Mesenchymal stem cell (in vitro differentiated cells and primary cell): ENCODE results near the gene EYA2.
A peak's percentile ranks its signal among the peaks of the same experiment; 100 is the strongest.

Experiments used
- DNase-seq: peaks from one replicate; pipeline ENCODE4 v3.0.0-alpha.2; 2013
- H2AFZ ChIP-seq: one replicate; pipeline ENCODE4 v1.6.1; 2013; ENCODE audit warnings: low read depth, mild to moderate bottlenecking, control low read depth, inconsistent platforms, low read length, moderate library complexity
- H2AK5ac ChIP-seq: 2 replicates; pipeline ENCODE4 v1.6.1; 2013; ENCODE audit warnings: low read length, moderate library complexity, mild to moderate bottlenecking, inconsistent platforms; ENCODE audit not compliant: severe bottlenecking
- H2BK120ac ChIP-seq: one replicate; pipeline ENCODE4 v1.6.1; 2013; ENCODE audit warnings: low read depth, mild to moderate bottlenecking, inconsistent platforms, low read length, moderate library complexity
- H2BK12ac ChIP-seq, 2 experiments: one replicate each; pipeline ENCODE4 v1.6.1; 2013; ENCODE audit warnings: inconsistent platforms in 2 of 2, low read length in 2 of 2, mild to moderate bottlenecking in 2 of 2, moderate library complexity in 2 of 2, control low read depth in 1 of 2
- H2BK15ac ChIP-seq: one replicate; pipeline ENCODE4 v1.6.1; 2013; ENCODE audit warnings: mild to moderate bottlenecking, low read depth, inconsistent platforms; ENCODE audit not compliant: poor library complexity, severe bottlenecking
- H2BK5ac ChIP-seq: 2 replicates; pipeline ENCODE4 v1.6.1; 2013; ENCODE audit warnings: low read depth, mild to moderate bottlenecking, low read length, control low read depth, inconsistent platforms; ENCODE audit not compliant: poor library complexity, severe bottlenecking
- H3K14ac ChIP-seq, 2 experiments: one replicate each; pipeline ENCODE4 v1.6.1; 2013; ENCODE audit warnings: inconsistent platforms in 2 of 2, low read length in 2 of 2, control low read depth in 1 of 2, mild to moderate bottlenecking in 1 of 2, moderate library complexity in 1 of 2
- H3K18ac ChIP-seq, 2 experiments: one replicate each; pipeline ENCODE4 v1.6.1; 2013; ENCODE audit warnings: inconsistent platforms in 2 of 2, low read length in 2 of 2, control low read depth in 1 of 2, low read depth in 1 of 2, mild to moderate bottlenecking in 1 of 2
- H3K23ac ChIP-seq, 2 experiments: one replicate each; pipeline ENCODE4 v1.6.1; 2013; ENCODE audit warnings: inconsistent platforms in 2 of 2, low read length in 2 of 2, mild to moderate bottlenecking in 2 of 2, moderate library complexity in 2 of 2, control low read depth in 1 of 2
- H3K27ac ChIP-seq: 2 replicates; pipeline ENCODE4 v1.5.1; 2013; ENCODE audit warnings: mild to moderate bottlenecking, moderate library complexity, low read length, control low read depth, inconsistent platforms; ENCODE audit not compliant: poor library complexity, severe bottlenecking
- H3K27me3 ChIP-seq, 2 experiments: 2 replicates each; pipeline versions ENCODE4 v1.6.1 to v1.7.0; 2013; ENCODE audit warnings: low read length in 2 of 2, mild to moderate bottlenecking in 2 of 2, moderate library complexity in 2 of 2, control low read depth in 1 of 2, inconsistent platforms in 1 of 2; ENCODE audit not compliant: control insufficient read depth in 1 of 2, insufficient read depth in 1 of 2
- H3K36me3 ChIP-seq, 2 experiments: 2 replicates each; pipeline versions ENCODE4 v1.6.1 to v1.7.0; 2013; ENCODE audit warnings: low read length in 2 of 2, control low read depth in 1 of 2, inconsistent platforms in 1 of 2, low read depth in 1 of 2, mild to moderate bottlenecking in 1 of 2; ENCODE audit not compliant: insufficient read depth in 2 of 2, control insufficient read depth in 1 of 2
- H3K4ac ChIP-seq, 2 experiments: one replicate each; pipeline ENCODE4 v1.6.1; 2013; ENCODE audit warnings: inconsistent platforms in 2 of 2, low read length in 2 of 2, mild to moderate bottlenecking in 2 of 2, moderate library complexity in 2 of 2, control low read depth in 1 of 2, low read depth in 1 of 2
- H3K4me1 ChIP-seq: 2 replicates; pipeline ENCODE4 v1.6.1; 2013; ENCODE audit warnings: low read depth, low read length, control low read depth; ENCODE audit not compliant: control insufficient read depth, insufficient read depth
- H3K4me2 ChIP-seq: 2 replicates; pipeline ENCODE4 v1.6.1; 2013; ENCODE audit warnings: low read length, mild to moderate bottlenecking, inconsistent platforms; ENCODE audit not compliant: poor library complexity, severe bottlenecking
- H3K4me3 ChIP-seq, 2 experiments: 2 replicates each; pipeline versions ENCODE4 v1.5.1 to v1.7.0; 2013; ENCODE audit warnings: low read length in 2 of 2, mild to moderate bottlenecking in 2 of 2, control low read depth in 1 of 2, low read depth in 1 of 2; ENCODE audit not compliant: insufficient read depth in 1 of 2
- H3K79me1 ChIP-seq: replicated peaks from 2 replicates; pipeline ENCODE4 v1.6.1; 2013; ENCODE audit warnings: mild to moderate bottlenecking, control low read depth, low read length, inconsistent platforms; ENCODE audit not compliant: poor library complexity, severe bottlenecking
- H3K9ac ChIP-seq: 2 replicates; pipeline ENCODE4 v1.7.0; 2013; ENCODE audit warnings: mild to moderate bottlenecking, low read length, moderate library complexity
- H3K9me3 ChIP-seq: 2 replicates; pipeline ENCODE4 v1.7.0; 2013; ENCODE audit warnings: mild to moderate bottlenecking, low read length; ENCODE audit not compliant: control insufficient read depth
- H4K8ac ChIP-seq: one replicate; pipeline ENCODE4 v1.6.1; 2013; ENCODE audit warnings: inconsistent platforms, mild to moderate bottlenecking, low read length, moderate library complexity
- H4K91ac ChIP-seq: one replicate; pipeline ENCODE4 v1.6.1; 2013; ENCODE audit warnings: mild to moderate bottlenecking, low read length, inconsistent platforms
- WGBS: methylation state at CpG from one replicate; pipeline ENCODE4 v1.1.7; 2013; ENCODE audit warnings: mixed read lengths; 5-methylcytosine and 5-hydroxymethylcytosine counted together

The EYA2 gene

GRCh38 chr20:47062226-47062890 lies 167.7 kb downstream of the EYA2 start:
- Histone ChIP-seq H4K8ac (no peak overlapping the region), H3K4ac (no peak overlapping the region), H3K79me1 (no peaks in the 10 kb centered on the region), H3K27ac (no peak overlapping the region), H2BK15ac (no peak overlapping the region), H3K9ac (no peak overlapping the region), H2BK12ac (no peak overlapping the region), H3K23ac (no peak overlapping the region), H2BK120ac (no peak overlapping the region), H3K14ac (no peak overlapping the region), H4K91ac (no peak overlapping the region), H2AFZ (no peak overlapping the region), H3K18ac (no peak overlapping the region), H3K27me3 (peaks cover 0 to 2% of the 10 kb centered on the region in 2 experiments), H3K9me3 (peaks cover 19% of the 10 kb centered on the region), H2BK5ac (no peak overlapping the region), H3K4me3 (no peak overlapping the region), H2AK5ac (no peak overlapping the region), H3K4me2 (no peak overlapping the region), H3K4me1 (no peaks in the 10 kb centered on the region), H3K36me3 (no peaks in the 10 kb centered on the region)
- DNase-seq = no peak
- 85% methylated on average over 14 of the region's 14 CpGs for WGBS

- Histone ChIP-seq H3K4me3 (no peak overlapping the region), H3K4me1 (no peaks in the 10 kb centered on the region), H4K91ac (no peak overlapping the region), H3K27ac (no peak overlapping the region), H4K8ac (no peak overlapping the region), H3K9ac (no peak overlapping the region), H3K4me2 (no peak overlapping the region), H2AK5ac (no peak overlapping the region), H3K18ac (no peak overlapping the region), H3K79me1 (no peaks in the 10 kb centered on the region), H2BK120ac (no peak overlapping the region), H2BK5ac (no peak overlapping the region), H3K9me3 (peaks cover 28% of the 10 kb centered on the region), H3K27me3 (no peaks in the 10 kb centered on the region), H2BK15ac (no peak overlapping the region), H3K23ac (no peak overlapping the region), H3K14ac (no peak overlapping the region), H3K4ac (no peak overlapping the region), H2AFZ (no peak overlapping the region), H2BK12ac (no peak overlapping the region), H3K36me3 (no peaks in the 10 kb centered on the region)
- DNase-seq = no peak
- 46% methylated on average over 1 of the region's 2 CpGs for WGBS
Measured at GRCh38 chr20:47063407-47063806, 168.8 kb downstream of the EYA2 start.

DNA sequence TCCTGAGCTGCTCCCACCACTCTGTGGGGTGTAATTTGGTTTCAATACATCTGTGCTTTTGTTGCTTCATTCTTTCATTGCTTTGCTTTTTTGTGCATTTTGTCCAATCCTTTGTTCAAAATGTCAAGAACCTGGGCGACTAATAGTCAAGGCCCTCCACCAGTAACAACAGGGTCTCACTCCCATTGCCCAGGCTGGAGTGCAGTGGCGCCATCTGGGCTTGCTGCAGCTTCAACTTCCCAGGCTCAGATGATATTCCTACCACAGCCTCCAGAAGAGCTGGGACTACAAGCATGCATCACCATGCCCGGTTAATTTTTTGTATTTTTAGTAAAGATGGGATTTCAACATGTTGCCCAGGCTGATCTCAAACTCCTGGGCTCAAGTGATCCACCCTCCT lies 169.2 kb downstream of the EYA2 start:
- no peak for DNase-seq
- Histone ChIP-seq H3K79me1 (no peaks in the 10 kb centered on the region), H3K27me3 (no peaks in the 10 kb centered on the region), H3K9me3 (peaks cover 32% of the 10 kb centered on the region), H3K36me3 (no peaks in the 10 kb centered on the region), H4K91ac (no peak overlapping the region), H2BK12ac (no peak overlapping the region), H2BK120ac (no peak overlapping the region), H3K4me2 (no peak overlapping the region), H3K18ac (no peak overlapping the region), H3K9ac (no peak overlapping the region), H3K4me1 (no peaks in the 10 kb centered on the region), H2BK5ac (no peak overlapping the region), H4K8ac (no peak overlapping the region), H2AFZ (no peak overlapping the region), H3K23ac (no peak overlapping the region), H3K27ac (no peak overlapping the region), H2AK5ac (no peak overlapping the region), H3K14ac (no peak overlapping the region), H3K4me3 (no peak overlapping the region), H3K4ac (no peak overlapping the region), H2BK15ac (no peak overlapping the region)
- 36% methylated on average over 2 of the region's 3 CpGs for WGBS

DNA sequence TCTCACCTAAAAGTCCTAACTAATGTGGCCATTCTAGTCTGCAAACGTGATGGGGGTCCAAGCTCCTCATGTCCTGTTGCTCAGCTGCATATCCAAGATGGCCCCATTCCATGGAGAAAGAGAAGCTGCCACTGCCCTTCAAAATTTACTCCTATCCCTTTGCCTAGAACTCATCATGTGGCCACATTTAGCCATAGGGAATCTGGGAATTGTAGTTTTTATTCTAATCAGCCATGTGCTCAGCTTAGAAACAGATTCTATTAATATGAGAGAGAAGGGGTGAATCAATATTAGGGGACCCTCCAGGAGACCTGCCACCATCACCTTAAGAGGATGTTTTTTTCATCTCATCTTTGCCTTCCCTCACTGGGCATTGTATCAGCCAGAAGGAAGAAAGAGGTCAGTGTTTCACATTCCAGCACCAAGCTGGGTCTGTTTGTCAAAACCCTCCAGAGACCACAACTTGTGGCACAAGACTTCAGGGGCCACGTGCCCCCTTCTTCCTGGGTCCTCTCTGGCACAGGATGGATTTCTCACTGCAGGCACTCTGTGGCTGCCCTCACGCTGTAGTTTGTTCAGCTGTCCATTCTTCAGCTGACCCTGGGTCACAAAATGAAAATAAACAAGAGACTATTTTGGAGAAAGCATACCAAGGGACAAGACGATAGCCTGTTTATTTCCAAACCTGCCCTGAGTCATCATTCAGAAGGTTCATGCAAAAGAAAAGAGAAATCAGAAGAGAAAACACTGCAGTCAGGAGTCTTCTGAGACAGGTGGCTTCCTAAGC lies 172.0 kb downstream of the EYA2 start:
- H3K4me2 ChIP-seq = no peak overlapping the region
- H3K27ac ChIP-seq = no peak overlapping the region
- H4K91ac ChIP-seq = no peak overlapping the region
- H2BK12ac ChIP-seq = no peak overlapping the region
- H3K4me3 ChIP-seq = no peak overlapping the region
- H3K4ac ChIP-seq = no peak overlapping the region
- H2AK5ac ChIP-seq = no peak overlapping the region
- no peaks in the 10 kb centered on the region for H3K4me1 ChIP-seq
- H3K79me1 ChIP-seq = no peaks in the 10 kb centered on the region
- H2BK120ac ChIP-seq = no peak overlapping the region
- no peak overlapping the region for H2BK15ac ChIP-seq
- H3K36me3 ChIP-seq = no peaks in the 10 kb centered on the region
- H3K18ac ChIP-seq = no peak overlapping the region
- H3K9ac ChIP-seq = no peak overlapping the region
- no peak overlapping the region for H3K14ac ChIP-seq
- H2AFZ ChIP-seq = no peak overlapping the region
- peak; percentile 36 for DNase-seq
- WGBS = 26% methylated on average over 4 of the region's 4 CpGs
- H3K23ac ChIP-seq = no peak overlapping the region
- no peak overlapping the region for H4K8ac ChIP-seq
- H3K27me3 ChIP-seq = no peaks in the 10 kb centered on the region
- H2BK5ac ChIP-seq = no peak overlapping the region
- peaks cover 46% of the 10 kb centered on the region for H3K9me3 ChIP-seq
